Esophagus muscularis mucosa (tissue), 4 donors: Measurements from ENCODE around the gene CTU2. TPM values are rescaled to one million over a fixed set of nuclear protein-coding genes. Genes with fewer than 3 reads are reported as not detected.

ENCODE experiments used
- DNase-seq: peaks from one replicate; pipeline ENCODE4 v3.0.0-alpha.2; 2017; ENCODE audit errors: extremely low spot score
- H3K27ac ChIP-seq, 4 donors: fragments of 200-600 bp; sonication (generic); replicated peaks in 1 of 4; 1 replicate in 3 of 4; 2 replicates in 1 of 4; pipeline ENCODE4 v1.5.1; 2016 to 2019; ENCODE audit warnings: mild to moderate bottlenecking in 1 of 4
- H3K27me3 ChIP-seq, 4 donors: fragments of 200-600 bp; sonication (generic); one replicate each; pipeline versions ENCODE4 v1.5.1 to v1.6.0; 2016 to 2019
- H3K36me3 ChIP-seq, 4 donors: fragments of 200-600 bp; sonication (generic); one replicate each; pipeline ENCODE4 v1.5.1; 2016 to 2019
- H3K4me1 ChIP-seq, 4 donors: fragments of 200-600 bp; sonication (generic); one replicate each; pipeline ENCODE4 v1.5.1; 2016 to 2019
- H3K4me3 ChIP-seq, 4 donors: fragments of 200-600 bp; sonication (generic); 1 replicate in 2 of 4; 2 replicates in 2 of 4; pipeline ENCODE4 v1.5.1; 2016 to 2019; ENCODE audit warnings: mild to moderate bottlenecking in 4 of 4, moderate library complexity in 1 of 4
- H3K9me3 ChIP-seq, 4 donors: fragments of 200-600 bp; sonication (generic); 1 replicate in 3 of 4; 2 replicates in 1 of 4; pipeline ENCODE4 v1.5.1; 2016 to 2019
- EP300 ChIP-seq: sonication (generic); formaldehyde crosslinking; IDR thresholded peaks from one replicate; pipeline ENCODE4 v1.6.1; 2017; ENCODE audit warnings: antibody characterized with exemption
- POLR2A ChIP-seq: fragments of 450-650 bp; IDR thresholded peaks from one replicate; pipeline ENCODE4 v1.6.1; 2017; ENCODE audit warnings: antibody characterized with exemption, moderate library complexity, mild to moderate bottlenecking, low read depth
- POLR2AphosphoS5 ChIP-seq, 2 donors: sonication (generic); formaldehyde crosslinking; IDR thresholded peaks; one replicate each; pipeline ENCODE4 v1.6.1; 2017; ENCODE audit warnings: antibody characterized with exemption in 2 of 2
- WGBS: methylation state at CpG from one replicate; pipeline ENCODE4 v1.1.5; 2018; 5-methylcytosine and 5-hydroxymethylcytosine counted together
- intact Hi-C: fragments of 100-400 bp; cut with DNase I; formaldehyde crosslinking; loops from one replicate; pipeline ENCODE4 v1.15.1; 2023
- total RNA-seq, 4 donors: library from RNA; depleted of rRNA; stranded (reverse); fragments of >200 nt; gene quantifications; one replicate each; pipeline versions ENCODE4 v1.1.0 to v1.2.1, GENCODE V29; 2016
- TF ChIP-seq, protein P1 (sequence below), 3 experiments: fragments of 200-600 bp in 2 of 3; fragments of 450-650 bp in 1 of 3; sonication (generic) in 2 of 3; IDR thresholded peaks; one replicate each; pipeline ENCODE4 v1.5.1; 2017 to 2019; ENCODE audit warnings: antibody characterized with exemption in 3 of 3, mild to moderate bottlenecking in 2 of 3, moderate library complexity in 1 of 3

The CTU2 gene
- 10 to 100 TPM in 2 of 4 donors, 1 to 10 TPM in 2; 8.9 to 14.7 (median 10.3) TPM for total RNA-seq

DNA sequence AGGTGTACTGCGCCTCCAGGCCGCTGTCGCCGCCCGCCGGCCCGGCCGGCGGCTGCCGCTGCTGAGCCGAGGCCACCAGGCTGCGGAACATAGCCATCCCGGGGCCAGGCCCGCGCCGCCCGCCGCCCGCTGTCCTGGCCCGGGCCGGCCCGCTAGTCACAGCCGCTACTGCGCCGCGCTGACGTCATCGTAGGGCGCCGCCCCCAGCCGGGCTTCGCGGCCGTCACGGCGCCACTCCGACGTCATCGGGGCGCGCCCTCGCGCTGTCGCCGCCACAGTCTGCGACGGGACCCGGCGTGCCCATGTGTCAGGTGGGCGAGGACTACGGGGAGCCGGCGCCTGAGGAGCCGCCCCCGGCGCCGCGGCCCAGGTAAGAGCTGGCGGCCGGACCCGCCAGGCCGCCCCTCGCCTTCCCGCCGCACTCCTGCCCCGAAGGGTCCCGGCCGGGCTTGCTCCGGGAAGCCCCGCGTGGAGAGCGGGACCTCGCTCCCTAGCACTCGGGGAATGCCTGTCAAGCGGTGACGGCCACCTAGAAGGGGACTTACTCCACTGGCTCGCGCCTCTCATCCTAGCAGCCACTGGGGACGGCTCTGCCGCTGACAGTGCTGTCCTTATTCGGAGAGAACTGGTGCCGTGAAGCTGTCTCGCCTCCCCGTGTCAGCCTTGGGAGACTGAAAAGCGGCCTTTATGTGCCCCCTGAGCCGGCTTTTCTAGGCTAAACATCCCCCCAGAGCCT, at the start of gene CTU2, which contains the start of gene RNF166:
Gene CTU2 (plus strand): TSS at position 275 of the 736 bp plus-strand sequence. CDS start 28 bp downstream, at position 303.
Gene RNF166 (minus strand): TSS at position 180 of the 736 bp plus-strand sequence. CDS start 83 bp downstream, at position 97.
- Histone ChIP-seq H3K27me3 (no peaks in the 10 kb centered on the region), H3K27ac (peak within 1 kb of the TSS; percentile 83 to 94 (median 88)), H3K4me3 (peak within 1 kb of the TSS; percentile 82 to 99 (median 92)), H3K36me3 (peaks cover 0 to 24% (median 13%) of the 10 kb centered on the region in 4 donors), H3K9me3 (no peaks in the 10 kb centered on the region), H3K4me1 (peaks cover 45 to 71% (median 63%) of the 10 kb centered on the region in 4 donors)
- peak; percentile 95 for DNase-seq
- TF ChIP-seq, protein P1, sequence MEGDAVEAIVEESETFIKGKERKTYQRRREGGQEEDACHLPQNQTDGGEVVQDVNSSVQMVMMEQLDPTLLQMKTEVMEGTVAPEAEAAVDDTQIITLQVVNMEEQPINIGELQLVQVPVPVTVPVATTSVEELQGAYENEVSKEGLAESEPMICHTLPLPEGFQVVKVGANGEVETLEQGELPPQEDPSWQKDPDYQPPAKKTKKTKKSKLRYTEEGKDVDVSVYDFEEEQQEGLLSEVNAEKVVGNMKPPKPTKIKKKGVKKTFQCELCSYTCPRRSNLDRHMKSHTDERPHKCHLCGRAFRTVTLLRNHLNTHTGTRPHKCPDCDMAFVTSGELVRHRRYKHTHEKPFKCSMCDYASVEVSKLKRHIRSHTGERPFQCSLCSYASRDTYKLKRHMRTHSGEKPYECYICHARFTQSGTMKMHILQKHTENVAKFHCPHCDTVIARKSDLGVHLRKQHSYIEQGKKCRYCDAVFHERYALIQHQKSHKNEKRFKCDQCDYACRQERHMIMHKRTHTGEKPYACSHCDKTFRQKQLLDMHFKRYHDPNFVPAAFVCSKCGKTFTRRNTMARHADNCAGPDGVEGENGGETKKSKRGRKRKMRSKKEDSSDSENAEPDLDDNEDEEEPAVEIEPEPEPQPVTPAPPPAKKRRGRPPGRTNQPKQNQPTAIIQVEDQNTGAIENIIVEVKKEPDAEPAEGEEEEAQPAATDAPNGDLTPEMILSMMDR (IDR thresholded peaks at IDR 0.05), result peak in 1 of 3 experiments; percentile 26
- TF ChIP-seq POLR2AphosphoS5 (IDR thresholded peaks at IDR 0.05) (peak; percentile 85 to 92), EP300 (no peak)
- intact Hi-C loops, result loop anchor here (5.0 kb wide), 1 partner anchor 44 kb away; the partner anchor contains the start of gene MVD
- 0% methylated on average over 6 of the region's 86 CpGs for WGBS

DNA sequence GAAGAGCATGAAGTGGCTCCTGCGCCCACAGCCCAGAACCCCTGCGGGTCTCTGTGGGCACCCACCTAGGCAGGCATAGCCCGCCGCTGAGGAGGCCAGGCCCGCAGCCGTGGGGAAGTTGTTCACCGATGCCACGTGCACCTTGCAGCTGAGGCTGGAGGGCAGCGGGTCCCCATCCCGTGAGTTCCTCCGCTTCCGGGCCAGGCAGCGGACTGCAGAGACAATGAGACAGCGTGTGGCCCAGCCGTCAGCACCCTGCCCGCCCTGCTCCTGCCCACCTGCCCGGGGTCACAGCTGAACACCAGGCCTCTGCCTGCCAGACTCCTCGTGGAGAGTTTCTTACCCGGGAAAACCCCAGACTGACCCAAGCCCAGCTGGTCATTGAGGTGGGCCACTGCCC, 48.9 kb upstream of the CTU2 start:
- WGBS, result 86% methylated on average over 8 of the region's 19 CpGs
- no peak for DNase-seq
- no peak overlapping the region for H3K4me3 ChIP-seq
- H3K9me3 ChIP-seq, result no peaks in the 10 kb centered on the region
- H3K27me3 ChIP-seq, result peaks cover 0 to 9% (median 0%) of the 10 kb centered on the region in 4 donors
- TF ChIP-seq POLR2AphosphoS5 (IDR thresholded peaks at IDR 0.05), result no peak
- TF ChIP-seq EP300, result no peak
- TF ChIP-seq, protein P1 (IDR thresholded peaks at IDR 0.05), result no peak
- no peak for TF ChIP-seq POLR2A
- peaks cover 7 to 15% (median 12%) of the 10 kb centered on the region in 4 donors for H3K4me1 ChIP-seq
- intact Hi-C loops, result no loop called here
- H3K27ac ChIP-seq, result no peak overlapping the region
- peaks cover 5 to 66% (median 50%) of the 10 kb centered on the region in 4 donors for H3K36me3 ChIP-seq

DNA sequence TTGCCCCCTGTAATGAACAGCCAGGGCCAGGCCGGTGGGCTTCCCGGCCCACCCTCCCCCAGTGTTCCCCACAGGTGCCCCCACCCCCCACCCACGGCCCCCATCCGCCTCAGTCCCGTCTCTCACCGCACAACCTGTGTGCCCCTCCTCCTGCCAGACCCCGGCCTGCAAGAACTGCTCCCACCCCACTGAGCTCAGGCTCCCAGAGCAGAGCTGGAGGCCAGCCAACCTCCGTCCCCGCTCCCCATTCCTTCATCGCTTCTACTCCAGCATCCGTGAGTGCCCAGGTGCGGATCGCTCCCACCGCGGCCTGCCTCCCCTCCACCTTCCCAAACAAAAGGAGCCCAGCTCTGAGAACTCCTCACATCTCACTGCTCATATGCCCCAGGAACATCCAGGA, 47.6 kb upstream of the CTU2 start:
- WGBS, result 86% methylated on average over 11 of the region's 15 CpGs
- intact Hi-C loops, result no loop called here

DNA sequence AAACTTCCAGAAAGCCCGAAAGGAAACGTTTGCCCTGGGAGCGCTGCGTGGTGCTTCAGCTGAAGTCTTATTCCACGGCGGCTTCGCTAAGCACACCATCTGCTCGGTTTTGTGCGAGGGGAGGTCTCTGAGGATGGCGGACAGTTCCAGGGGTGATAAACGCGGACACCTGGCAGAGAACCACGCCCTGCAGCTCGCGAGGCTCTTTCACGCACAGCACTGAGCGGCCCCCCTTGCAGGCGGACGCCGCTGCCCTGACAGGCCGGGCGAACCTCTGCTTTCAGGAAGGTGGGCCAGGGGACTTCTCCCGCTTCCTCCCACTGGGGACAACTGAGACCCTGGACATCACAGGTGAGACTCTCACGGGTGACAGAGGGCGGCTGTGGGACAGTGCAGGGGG, 47.1 kb upstream of the CTU2 start:
- no peak for DNase-seq
- no peak for TF ChIP-seq POLR2AphosphoS5 (IDR thresholded peaks at IDR 0.05)
- TF ChIP-seq, protein P1 (IDR thresholded peaks at IDR 0.05), result no peak
- no peak for TF ChIP-seq EP300
- TF ChIP-seq POLR2A, result no peak
- Histone ChIP-seq H3K4me1 (peaks cover 14 to 24% (median 19%) of the 10 kb centered on the region in 4 donors), H3K27ac (no peak overlapping the region), H3K9me3 (no peaks in the 10 kb centered on the region), H3K4me3 (no peak overlapping the region), H3K27me3 (no peaks in the 10 kb centered on the region), H3K36me3 (peaks cover 5 to 48% (median 35%) of the 10 kb centered on the region in 4 donors)
- WGBS, result 92% methylated on average over 10 of the region's 25 CpGs
- intact Hi-C loops, result no loop called here

More for the DNA sequence above, 47.6 kb upstream of the CTU2 start:
- no peaks in the 10 kb centered on the region for H3K9me3 ChIP-seq
- no peak overlapping the region for H3K27ac ChIP-seq
- TF ChIP-seq EP300 (no peak), POLR2A (no peak), POLR2AphosphoS5 (IDR thresholded peaks at IDR 0.05) (no peak)
- TF ChIP-seq, protein P1 (IDR thresholded peaks at IDR 0.05), result no peak
- no peak for DNase-seq
- peaks cover 9 to 19% (median 14%) of the 10 kb centered on the region in 4 donors for H3K4me1 ChIP-seq
- H3K36me3 ChIP-seq, result peaks cover 5 to 52% (median 39%) of the 10 kb centered on the region in 4 donors
- no peak overlapping the region for H3K4me3 ChIP-seq
- no peaks in the 10 kb centered on the region for H3K27me3 ChIP-seq
